ENCODE data around the gene WWC2.

Gene WWC2

GRCh38 chr4:183082053-183082452, 17.0 kb upstream of the WWC2 start:
- in situ Hi-C loops (cut with MboI; ENCODE audit: low pct_unique_long_range_greater_than_20kb, low sequenced_read_pairs, unreplicated experiment): no loop called here
- TF ChIP-seq CTCF (IDR thresholded peaks at IDR 0.05; ENCODE audit: extremely low read depth, insufficient read depth, missing control alignments): no peak
- no peak for DNase-seq (ENCODE audit: low spot score)

- no peak for DNase-seq (ENCODE audit: low spot score)
- in situ Hi-C loops (cut with MboI; ENCODE audit: low pct_unique_long_range_greater_than_20kb, low sequenced_read_pairs, unreplicated experiment): no loop called here
- TF ChIP-seq CTCF (IDR thresholded peaks at IDR 0.05; ENCODE audit: extremely low read depth, insufficient read depth, missing control alignments): no peak
Measured at GRCh38 chr4:183094393-183095198, 4.5 kb upstream of the WWC2 start.

- no peak for TF ChIP-seq CTCF (IDR thresholded peaks at IDR 0.05; ENCODE audit: extremely low read depth, insufficient read depth, missing control alignments)
- DNase-seq (ENCODE audit: low spot score): no peak
- in situ Hi-C loops (cut with MboI; ENCODE audit: low pct_unique_long_range_greater_than_20kb, low sequenced_read_pairs, unreplicated experiment): no loop called here
Measured at GRCh38 chr4:183095199-183095512, 3.9 kb upstream of the WWC2 start.

- in situ Hi-C loops (cut with MboI; ENCODE audit: low pct_unique_long_range_greater_than_20kb, low sequenced_read_pairs, unreplicated experiment): no loop called here
- TF ChIP-seq CTCF (IDR thresholded peaks at IDR 0.05; ENCODE audit: extremely low read depth, insufficient read depth, missing control alignments): no peak
- DNase-seq (ENCODE audit: low spot score): no peak
Measured at GRCh38 chr4:183096276-183096965, 2.6 kb upstream of the WWC2 start.

- in situ Hi-C loops (cut with MboI; ENCODE audit: low pct_unique_long_range_greater_than_20kb, low sequenced_read_pairs, unreplicated experiment): no loop called here
- DNase-seq (ENCODE audit: low spot score): no peak
- TF ChIP-seq CTCF (IDR thresholded peaks at IDR 0.05; ENCODE audit: extremely low read depth, insufficient read depth, missing control alignments): no peak
Measured at GRCh38 chr4:183097231-183098018, 1.6 kb upstream of the WWC2 start.

- TF ChIP-seq CTCF (IDR thresholded peaks at IDR 0.05; ENCODE audit: extremely low read depth, insufficient read depth, missing control alignments): no peak
- in situ Hi-C loops (cut with MboI; ENCODE audit: low pct_unique_long_range_greater_than_20kb, low sequenced_read_pairs, unreplicated experiment): no loop called here
- DNase-seq (ENCODE audit: low spot score): peak; percentile 53
Measured at GRCh38 chr4:183098019-183098722, 886 bp upstream of the WWC2 start.
